Stimulated activated CD4-positive, alpha-beta T cell treated with anti-CD3 and anti-CD28 coated beads, Interleukin-4, amount 100 ng/mL, for 1 hour (primary cell): ENCODE measurements around the gene SLC7A11.
"Not testable (repeated sequence)": the region's sequence is repeated elsewhere in the genome, so short reads cannot be mapped to it uniquely, and the experiment has no call there.

Experiments
- DNase-seq: peaks from one replicate; pipeline ENCODE4 v3.0.0-alpha.2; 2020

The SLC7A11 gene

DNA sequence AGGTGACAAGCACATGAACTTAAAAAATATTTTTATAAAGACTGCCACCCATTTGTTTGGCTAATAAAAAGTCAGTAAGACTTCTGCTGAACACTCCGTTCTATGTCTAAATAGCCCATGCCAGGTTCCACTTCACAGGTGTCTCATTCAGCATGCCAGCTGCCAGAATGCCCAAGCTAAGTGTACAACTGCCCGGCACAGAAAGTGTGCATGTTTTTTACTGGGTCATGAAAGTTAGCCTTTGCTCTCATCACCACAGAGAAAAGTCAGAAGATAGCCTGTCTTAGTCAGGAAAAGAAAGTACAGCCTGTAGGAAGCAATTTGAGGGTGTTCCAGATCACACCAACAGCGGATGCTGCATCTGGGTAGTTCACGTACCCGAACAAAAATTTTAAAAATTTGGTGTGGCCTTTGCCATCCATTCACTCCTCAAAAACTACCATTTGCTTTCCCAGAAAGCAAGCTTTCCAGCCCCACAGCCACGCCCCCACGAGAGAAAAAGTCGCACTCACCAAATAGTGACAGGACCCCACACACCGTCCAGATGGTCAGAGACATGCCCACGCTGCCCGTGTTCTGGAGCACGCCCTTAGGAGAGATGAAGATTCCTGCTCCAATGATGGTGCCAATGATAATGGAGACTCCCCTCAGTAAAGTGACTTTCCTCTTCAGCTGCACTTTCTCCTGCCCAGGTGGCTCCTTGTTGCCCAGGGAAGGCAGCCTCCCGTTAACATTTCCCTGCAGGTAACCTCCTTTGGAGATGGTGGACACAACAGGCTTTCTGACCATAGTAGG, 671 bp downstream of the SLC7A11 start:
- DNase-seq, result no peak

DNA sequence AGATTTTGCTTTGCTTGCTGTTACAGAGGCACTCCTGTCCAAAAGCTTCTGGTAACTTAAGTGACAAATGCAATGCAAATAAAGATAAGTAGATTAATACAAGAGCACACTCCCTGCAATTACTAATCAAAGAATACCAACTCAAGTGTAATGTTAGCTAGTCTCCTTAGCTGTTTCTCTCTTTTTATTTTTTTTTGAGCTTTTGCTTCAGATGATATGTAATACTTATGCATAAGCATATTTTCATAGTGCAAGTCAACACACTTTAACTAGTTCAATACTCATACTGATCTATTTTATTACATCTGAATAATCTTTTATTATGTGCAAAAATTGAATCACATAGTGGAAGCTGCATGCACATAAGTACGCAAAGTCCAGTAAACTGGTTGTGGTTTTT, 2.7 kb downstream of the SLC7A11 start:
- no peak for DNase-seq

DNA sequence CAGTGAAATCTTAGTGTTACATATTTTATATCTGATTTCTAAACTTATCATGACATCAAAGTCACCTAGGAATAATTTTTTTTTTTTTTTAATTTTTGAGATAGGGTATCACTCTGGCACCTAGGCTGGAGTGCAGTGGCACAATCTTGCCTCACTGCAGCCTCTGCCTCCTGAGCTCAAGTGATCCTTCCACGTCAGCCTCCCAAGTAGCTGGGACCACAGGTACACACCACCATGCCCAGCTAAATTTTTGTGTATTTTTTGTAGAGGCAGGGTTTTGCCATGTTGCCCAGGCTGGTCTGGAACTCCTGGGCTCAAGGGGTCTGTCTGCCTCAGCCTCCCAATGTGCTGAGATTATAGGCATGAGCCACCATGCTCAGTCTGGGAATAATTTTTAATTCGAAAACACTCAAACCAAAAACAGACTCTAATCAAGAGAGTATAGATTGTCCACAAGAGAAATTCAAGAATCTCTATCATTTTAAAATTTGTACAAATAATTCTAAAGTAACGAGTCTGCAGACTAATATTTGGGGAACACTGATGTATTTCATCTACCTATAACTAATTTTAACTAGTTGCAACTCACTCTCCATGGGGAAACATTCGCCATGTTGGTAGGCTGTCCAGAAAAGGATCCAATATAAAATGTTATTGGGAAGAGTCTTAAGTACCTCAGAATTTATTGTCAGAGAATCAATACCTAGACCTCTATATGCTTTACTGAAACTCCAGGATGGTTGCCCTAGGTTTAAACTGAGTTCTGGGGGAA, 3.4 kb downstream of the SLC7A11 start:
- no peak for DNase-seq

DNA sequence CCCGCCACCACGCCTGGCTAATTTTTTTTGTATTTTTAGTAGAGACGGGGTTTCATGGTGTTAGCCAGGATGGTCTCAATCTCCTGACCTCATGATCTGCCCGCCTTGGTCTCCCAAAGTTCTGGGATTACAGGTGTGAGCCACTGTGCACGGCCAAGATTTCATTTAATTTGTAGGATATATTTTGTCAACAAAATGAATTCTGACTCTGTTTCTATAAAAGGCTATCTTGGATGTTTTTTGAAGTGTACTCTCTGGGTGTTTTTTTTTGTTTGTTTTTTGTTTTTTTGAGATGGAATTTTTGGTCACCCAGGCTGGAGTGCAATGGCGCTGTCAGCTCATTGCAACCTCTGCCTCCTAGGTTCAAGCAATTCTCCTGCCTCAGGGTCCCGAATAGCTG, 5.0 kb downstream of the SLC7A11 start:
- DNase-seq, result not testable (repeated sequence)

DNA sequence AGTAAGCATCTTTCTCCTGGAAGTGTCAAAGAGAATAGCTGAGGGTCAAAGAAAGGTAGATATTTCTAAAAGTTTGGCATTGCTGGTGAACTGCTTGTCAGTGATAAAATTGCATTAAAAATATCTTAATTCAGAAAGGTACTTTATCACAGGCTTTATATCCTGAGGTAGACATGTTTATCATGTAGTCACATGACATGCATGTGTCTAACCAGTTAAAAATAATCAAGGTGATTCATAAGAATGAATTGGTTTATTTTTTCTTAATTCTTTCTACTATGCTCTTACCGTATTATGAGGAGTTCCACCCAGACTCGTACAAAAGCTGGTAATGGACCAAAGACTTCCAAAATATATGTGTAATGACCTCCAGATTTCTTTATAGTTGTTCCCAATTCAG, 6.1 kb downstream of the SLC7A11 start:
- DNase-seq, result no peak

DNA sequence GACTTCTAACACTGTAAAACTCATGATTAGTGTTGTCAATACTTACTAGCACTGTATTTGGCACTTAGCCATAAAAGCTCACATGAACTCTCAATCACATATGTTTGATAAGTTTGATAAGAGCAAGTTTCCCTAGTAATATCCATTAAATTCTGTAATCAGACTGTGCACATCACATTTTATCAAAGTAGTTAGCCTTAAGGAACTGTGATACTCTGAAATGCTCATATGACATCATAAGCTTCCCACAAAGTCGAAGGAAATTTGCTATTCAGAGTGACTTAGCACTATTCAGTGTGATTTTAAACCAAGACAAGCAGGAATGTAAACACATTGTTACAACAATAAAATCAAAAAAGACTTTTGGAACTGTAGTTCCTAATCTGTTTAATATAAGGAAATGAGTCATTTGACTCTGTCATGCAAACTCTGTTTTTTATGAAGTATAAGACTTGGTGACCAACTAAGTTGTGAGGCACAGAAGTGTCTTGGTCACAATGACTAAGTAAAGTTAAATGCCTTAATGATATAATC, 6.7 kb downstream of the SLC7A11 start:
- DNase-seq, result no peak

DNA sequence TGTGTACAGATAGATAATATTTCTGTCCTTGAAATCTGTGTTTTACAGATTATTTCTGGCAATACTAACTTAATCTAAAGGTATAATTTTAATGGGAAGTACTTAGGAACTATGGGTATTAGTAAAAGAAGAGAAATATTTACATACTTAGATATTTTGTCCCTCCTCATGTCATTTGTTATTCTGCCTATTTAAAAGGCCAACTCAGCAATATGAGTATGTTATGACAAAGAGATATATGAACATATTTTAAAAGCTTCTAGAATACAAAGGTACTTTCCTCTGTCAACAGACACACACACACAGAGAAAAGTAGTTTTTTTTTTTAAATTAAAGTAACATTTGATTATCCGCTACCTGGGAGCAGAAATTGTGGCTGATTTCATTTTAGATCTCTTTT, 7.9 kb downstream of the SLC7A11 start:
- no peak for DNase-seq

DNA sequence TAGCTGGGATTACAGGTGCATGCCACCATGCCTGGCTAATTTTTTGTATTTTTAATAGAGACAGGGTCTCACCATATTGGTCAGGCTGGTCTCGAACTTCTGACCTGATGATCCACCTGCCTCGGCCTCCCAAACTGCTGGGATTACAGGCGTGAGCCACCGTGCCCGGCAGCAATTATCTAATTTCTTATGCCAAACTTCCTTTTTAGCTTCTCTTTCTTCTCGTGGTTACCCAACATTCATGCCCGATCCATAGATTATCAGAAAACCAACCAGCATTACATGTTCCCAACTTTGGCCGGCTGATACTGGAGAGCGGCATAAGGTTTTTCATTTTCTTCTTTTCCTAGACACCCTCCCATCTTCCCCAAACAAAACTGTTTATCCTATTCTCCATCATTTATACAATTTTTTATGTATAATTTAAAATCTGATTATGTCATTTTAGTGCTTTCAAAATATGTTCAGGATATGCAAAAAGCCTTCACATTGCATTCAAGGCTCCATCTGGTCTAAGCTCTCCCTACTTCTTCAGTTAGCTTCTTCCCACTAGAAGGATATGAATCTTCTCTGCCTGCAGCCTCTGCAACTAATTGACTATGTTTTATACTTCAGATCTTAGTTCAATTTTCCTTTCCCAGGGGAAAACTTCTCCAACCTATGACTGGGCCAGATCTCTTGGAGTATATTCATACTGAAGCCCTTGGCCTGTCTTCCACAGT, 8.7 kb downstream of the SLC7A11 start:
- DNase-seq, result no peak

DNA sequence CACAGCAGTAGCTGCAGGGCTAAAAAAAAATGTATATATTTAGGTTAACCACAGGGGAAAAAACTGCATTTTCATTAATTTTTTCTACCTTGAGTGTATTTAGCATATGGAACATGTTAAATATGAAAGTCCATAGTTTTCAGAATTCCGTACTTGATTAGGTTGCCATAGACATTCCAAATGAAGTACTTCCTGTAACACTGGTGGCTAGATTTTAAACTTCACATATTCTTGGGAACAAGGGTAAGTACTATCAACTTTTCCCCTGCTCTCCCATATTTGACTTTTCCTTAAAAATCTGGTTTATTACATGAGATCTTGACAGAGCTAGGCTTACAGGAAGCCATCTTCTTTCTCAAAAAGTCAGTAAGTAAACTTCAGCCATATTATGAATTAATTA, 9.8 kb downstream of the SLC7A11 start:
- no peak for DNase-seq

DNA sequence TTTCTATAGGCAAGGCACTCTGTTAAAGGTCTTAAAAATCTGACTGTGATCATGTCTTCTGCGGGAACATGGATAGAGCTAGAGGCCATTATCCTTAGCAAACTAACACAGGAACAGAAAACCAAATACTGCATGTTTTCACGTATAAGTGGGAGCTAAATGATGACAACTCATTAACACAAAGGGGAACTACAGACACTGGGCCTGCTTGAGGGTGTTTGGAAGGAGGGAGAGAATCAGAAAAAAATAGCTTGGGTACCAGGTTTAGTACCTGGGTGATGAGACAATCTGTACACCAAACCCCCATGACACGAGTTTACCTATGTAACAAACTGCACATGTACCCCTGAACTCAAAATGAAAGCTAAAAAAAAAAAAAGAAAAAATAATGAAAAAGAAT, 12.1 kb downstream of the SLC7A11 start:
- DNase-seq, result no peak

DNA sequence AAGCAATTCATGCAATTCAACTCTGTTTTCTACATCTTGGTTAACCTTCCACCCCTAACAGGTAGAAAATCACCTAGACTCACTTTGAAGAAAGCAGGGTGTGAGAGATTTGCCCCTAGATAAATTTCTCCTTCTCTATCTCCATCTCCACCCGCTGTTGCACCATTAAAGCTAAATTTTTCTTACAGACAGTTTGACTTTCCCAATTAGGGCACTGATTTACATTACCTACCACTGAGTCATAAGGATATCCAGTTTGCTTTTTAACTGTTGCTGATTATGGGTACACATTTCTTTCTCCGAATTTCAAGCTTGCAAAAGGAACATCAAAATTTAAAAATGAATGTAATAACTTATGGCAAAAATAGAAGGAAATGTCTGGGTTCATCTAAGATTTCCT, 13.0 kb downstream of the SLC7A11 start:
- no peak for DNase-seq

DNA sequence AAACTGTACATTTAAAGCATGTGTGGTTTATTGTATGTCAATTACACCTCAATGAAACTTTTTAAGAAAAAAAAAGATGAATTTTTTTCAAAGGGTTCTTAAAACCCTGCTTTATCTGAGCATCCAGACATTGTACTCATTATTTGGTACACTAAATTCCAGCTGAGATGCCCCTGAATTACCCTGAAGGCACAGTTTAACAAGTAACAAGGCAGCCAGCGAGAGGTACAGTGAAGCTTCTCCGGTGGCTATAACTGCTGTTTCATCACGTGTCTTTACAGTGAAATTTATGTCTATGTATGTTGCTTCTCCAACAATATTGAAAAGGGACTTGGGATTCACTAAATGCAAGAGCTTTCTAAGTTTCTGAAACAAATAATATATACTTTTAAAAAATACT, 15.8 kb downstream of the SLC7A11 start:
- no peak for DNase-seq

DNA sequence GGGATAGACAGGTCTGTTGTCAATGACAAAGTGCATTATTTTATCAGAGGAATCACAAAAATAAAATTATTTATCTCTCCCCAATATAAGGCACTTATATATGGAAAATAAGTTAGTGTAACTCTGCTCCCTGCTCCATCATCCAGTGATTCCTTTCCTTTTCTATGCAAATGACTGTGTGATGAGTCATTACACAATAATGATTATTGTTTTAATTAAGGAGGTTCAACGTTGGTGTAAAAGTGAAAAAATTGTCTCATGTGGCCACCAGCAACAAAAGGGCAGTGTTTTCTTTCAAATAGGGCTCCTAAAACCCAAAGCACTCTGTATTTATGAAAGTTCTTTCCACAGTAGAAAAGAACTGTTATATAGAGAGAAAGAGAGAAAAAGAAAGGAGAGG, 16.7 kb downstream of the SLC7A11 start:
- no peak for DNase-seq

DNA sequence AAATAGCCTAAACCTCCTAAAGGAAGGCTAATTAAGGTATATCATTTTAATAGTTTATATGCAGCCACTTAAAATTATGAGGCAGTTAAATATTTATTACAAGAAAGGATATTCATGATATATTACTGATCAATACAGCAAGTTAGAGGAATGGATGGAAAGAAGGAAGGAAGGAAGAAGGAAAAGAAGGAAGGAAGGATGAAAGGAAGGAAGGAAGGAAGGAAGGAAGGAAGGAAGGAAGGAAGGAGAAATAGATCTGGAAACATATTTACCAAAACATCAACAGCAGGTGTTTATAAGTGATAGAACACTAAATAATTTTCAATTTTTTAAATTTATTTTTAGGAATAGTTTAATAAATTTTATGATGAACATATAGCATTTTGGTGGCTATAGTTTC, 17.5 kb downstream of the SLC7A11 start:
- DNase-seq, result no peak

DNA sequence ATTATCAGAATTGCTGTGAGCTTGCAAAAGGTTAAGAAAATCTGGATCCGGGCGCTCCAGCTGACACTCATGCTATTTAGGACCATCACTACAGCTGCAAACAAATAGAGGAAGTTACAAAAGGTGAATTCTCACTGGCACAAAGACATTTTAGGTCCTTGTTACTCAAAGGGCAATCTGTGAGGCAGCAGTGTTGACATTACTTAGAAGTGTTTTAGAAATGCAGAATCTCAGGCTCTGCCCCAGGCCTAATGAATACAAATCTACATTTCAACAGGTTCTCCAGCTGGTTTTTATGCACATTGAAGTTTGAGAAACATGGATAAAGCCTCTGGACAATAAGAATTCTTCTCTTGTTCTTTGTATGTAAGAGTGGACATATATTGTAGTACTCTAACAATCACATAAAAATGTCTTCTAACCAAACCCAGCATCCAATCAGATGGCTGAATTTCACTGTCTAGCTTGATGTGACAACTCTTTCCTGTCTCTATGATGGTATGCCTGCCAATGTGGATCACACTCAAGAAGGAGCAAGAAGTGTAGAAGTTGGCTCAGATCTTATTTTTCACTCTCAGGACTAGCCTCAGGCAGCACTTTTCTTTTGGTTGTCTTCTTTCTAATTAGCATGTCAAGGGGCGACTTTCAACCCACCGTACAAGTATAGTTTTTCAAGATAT, 18.8 kb downstream of the SLC7A11 start:
- DNase-seq, result no peak

DNA sequence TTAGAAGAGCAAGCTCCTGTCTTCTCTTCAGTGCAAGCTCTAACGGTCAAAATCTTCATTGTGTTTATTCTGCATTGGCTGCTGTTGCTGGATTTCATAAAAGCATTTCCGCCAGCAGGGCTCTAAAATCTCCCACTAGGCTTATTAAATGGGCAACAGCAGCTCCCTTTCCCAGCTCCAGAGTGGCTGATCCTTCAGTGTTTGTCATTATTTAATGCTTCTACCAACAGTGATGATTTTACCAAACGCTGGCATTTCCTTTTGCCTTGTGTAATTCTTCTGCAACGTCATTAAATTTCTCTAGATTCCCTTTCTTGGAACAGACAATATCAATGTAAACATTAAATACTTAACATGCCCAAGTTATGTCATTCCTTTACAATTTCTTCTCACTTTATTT, 20.1 kb downstream of the SLC7A11 start:
- DNase-seq, result no peak

DNA sequence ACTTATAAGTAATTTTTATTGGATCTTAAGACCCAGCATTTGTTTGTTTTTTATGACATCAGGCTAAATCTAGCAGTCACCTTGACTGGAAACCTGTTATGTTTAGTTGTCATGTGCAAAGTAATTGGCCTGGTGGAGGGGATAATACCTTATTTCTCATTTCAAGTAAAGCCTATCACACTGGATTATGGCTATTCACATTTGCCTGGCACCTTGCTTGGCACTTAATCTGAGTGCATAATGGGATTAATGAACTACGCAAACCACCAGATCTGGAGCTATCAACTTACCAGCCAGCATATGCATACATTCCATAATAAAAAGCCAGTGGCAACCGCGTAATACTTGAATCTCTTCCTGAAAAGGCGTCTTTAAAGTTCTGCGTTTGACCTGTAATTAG, 23.2 kb downstream of the SLC7A11 start:
- no peak for DNase-seq

DNA sequence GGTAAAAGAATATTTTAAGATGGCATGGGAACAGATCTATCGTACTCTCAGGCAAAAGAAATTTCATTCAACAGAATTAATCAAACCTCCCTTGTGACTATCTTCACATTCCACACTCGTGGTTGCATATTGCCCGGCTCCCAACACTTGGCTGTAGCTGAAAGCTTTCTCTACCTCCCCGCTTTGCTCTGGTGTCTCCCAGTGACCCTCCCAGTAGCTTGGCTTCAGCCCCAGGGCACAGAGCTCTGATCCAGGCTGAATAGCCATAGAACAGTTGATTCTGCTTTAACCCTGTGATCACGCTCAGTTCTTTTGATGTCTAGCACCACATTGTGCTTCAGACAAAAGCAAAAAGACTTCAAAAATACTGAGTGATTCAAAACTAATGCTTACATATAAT, 24.6 kb downstream of the SLC7A11 start:
- DNase-seq, result no peak

DNA sequence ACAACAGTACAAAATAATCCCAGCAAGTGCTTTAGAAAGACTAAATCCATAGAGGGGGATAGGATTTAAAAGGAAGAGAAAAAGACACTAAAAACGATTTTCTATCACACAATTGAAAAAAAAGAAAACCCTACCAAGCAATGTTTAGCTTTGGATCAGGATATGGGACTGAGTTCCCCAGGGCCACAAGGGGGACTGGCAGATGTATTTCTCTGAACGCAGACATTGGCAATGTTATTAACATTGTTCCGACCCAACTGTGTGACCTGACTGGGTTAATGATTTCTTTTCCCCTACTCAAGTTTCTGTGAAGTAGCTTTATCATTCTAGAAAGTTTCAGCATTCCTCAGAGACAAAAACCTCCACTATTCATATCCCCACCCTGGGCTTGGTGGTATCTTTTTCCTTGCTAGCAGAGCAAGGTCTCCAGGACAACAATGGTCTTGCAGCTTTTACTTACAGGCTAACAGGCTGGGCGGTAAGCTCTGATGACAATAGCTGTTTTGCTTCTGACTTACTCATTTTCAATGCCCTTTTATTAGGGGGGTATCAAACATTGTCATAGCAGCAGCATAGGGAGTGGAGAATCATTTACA, 25.8 kb downstream of the SLC7A11 start:
- DNase-seq, result no peak

DNA sequence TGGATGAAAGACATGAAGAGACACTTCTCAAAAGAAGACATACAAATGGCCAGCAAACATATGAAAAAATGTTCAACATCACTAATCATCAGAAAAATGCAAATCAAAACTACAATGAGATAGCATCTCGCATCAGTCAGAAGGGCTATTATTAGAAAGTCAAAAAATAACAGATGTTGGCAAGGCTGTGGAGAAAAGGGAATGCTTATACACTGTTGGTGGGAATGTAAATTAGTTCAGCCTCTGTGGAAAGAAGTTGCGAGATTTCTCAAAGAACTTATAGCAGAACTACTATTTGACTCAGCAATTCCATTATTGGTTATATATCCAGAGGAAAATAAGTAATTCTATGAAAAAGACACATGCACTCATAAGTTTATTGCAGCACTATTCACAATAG, 31.6 kb downstream of the SLC7A11 start:
- DNase-seq, result not testable (repeated sequence)

DNA sequence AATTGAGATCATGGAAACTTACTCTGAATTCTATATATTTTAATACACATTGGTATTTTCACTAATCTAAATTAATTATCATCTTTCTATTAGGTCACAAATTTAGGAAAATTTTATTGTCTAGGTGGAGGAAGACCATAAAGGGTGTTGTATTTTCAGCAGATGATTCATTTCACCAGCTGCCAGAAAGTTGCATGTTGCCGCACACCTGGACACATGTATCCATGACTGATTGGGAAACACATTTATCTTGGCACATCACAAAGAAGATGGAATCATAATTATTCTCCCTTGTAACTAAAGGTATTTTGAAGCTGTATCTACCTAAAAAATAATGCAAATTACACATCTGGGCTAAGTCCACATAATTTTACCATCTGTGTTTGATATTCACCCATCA, 33.1 kb downstream of the SLC7A11 start:
- DNase-seq, result no peak

DNA sequence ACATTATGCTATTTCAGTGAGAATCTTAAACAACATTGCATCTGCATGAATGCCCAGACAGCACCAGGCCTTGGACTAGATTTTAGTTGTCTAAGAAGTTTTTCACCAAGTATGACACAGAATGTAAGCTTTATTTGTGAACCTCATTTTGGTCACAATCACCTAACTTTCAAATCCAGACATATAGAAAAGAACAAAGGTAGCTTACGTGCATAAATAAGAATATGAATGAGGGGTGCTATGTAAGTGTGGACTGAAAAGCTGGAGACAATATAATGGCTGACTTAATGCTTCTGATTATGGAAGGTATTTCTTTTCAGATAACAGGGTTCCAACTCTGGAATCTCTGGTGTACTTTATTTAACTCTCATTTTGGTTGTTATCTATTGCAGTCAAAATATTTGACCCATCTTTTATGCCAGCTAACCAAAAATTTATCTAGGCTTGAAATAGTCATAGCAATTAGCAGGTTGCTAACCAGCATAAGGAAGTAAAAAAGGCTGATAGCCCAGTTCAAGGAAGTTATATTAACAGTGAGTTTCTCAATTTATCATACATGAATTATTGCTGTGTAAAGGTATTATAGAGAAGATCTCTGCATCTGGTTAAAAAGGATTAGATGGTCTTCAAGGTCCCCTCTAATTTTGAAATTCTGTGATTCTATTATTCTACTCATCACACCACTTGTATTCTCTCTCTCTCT, 36.5 kb downstream of the SLC7A11 start:
- no peak for DNase-seq
